ENCODE measurements around the gene FEV.

The FEV gene

DNA sequence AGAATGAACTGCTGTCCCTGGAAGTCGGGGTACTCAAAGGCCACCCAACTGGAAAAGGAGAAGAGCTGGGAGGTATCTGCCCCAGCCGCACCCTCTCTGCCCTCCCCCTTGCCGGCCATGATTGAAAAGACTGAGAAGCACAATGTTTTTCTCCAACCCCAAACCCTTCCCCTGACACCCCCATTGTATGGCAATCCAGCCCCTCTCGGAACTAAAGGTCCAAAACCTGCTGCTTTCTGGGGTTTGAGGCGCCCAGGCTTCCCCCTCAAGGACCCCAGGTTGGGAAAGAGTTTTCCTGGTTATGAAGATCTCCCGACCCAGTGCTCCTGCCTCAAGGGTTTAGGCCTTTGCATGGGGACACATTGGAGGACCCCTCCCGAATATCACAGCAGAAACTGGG lies 7.2 kb upstream of the FEV start:
- DNase-seq, result no peak

DNA sequence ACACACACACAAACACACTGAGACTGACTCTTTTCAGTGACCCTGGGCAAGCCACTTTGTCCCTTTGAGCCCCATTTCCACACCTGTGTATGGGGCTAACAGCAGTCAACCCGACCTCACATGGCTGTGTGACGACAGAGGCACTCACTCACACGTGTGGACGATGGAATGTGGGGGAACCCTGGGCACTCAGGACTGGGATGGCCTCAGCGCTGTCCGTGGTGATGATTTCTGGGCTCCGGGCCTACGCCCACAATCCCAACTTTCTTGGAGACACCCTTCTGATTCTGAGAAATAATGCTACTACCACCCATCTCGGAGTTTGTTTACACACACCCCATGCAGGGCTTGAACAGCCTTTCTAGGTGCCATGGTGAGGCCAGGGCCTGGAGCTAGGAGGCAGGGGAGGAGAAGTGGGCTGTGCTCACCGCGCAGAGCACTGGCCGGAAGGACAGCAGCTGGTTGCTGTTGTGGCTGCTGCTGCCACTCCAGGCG lies 6.7 kb upstream of the FEV start:
- DNase-seq, result no peak

DNA sequence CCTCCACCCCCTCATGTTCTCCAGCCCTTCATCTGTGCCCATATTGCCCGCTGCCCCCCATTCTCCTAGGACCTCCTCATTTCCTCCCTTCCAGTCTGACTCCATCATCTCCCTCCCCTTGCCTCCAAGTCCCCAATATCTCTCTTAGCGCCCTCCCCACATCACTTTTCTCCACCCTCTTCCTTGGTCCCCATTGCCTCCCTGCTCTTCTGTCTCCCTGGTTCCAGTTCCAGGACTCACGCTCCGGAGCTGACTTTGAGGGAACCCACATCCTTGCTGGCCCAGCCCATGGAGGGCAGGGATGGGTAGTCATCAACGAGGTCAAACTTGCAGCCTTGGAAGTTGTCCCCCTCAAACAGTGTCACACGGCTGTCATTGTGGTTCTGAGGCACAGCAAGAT lies 5.6 kb upstream of the FEV start:
- no peak for DNase-seq

DNA sequence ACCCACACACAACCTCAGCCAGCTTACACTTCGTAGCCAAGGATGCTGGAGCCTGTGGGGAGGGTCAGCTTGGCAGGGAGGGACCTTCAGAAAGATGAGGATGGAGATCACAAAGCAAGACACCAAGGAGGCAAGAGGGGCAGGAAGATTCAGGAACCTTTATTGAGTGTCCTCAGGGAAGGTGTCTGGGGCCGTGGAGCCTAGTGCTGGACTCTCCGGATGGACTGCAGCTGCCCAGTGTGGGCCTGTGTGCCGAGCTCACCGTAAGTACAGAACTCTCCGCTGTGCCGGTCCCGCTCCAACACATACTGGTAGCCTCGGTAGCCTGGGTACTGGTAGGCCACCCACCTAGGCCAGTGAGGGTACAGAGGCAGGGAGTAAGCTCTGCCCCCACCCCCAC lies 5.1 kb upstream of the FEV start:
- DNase-seq, result no peak

DNA sequence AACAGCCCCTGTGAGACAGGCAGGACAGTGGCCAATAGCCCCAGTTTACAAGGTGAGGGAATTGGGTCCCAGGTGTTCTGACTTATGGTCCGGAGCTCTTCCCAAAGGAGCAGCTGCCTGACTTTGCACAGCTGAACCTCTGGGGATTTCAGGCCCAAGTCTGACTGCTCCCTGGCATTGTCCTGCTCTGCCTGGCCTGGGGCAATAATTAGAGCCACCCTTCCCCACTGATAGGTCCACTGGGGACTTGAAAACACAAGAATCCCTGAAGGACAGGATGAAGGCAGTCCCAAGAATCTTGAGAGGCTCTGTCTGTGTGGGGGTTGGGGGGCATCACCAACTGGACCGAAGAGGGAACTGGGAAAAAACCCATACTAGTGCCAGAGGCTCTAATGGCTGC lies 3.7 kb upstream of the FEV start:
- no peak for DNase-seq

DNA sequence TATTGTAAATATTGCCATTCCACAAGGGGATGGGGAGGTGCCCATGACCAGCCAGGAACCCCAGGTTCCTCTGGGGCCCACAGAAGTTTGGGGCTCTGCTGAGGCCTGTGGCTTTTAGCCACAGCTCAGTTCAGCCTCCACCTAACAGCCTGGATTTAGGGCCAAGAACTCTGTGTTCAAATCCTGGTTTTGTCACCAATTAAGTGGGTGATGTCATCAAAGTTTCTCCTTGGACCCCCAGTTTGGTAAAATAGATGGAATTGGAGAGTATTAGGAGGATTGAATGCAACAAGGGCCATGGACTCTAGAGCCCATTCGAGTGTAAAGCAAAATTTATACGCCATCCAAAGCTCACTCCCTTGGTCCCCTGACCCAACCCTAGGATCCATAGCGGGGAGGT lies 3.2 kb upstream of the FEV start:
- DNase-seq, result no peak

DNA sequence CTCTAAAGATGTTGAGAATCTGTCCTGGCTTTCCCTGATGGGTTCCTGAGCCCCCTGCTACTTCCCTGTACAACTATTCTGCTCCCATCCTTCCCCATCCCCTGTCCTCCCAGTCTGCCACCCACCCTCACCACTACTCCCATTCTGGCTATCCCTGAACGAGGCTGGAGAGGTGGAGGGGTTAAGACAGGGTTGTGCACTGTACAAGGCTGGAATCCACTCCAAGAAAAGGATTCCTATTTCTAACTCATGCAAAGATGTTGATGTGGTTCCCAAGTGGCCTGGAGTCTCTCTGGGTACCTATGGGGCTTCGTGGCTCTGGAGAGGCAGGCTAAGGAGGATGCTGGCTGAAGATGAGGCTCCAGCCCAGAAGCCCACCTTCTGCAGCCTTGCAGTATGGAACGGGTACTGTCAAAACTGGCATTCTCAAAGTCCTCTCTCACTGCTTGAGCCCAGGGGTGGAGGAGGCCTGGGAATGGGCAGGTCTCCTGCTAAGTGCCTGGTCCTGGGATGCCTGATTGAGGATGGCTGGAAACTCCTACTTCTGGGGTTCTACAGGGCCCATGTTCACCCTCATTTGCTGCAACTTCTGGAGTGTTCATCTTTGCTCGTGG lies 1.3 kb upstream of the FEV start:
- DNase-seq, result no peak

DNA sequence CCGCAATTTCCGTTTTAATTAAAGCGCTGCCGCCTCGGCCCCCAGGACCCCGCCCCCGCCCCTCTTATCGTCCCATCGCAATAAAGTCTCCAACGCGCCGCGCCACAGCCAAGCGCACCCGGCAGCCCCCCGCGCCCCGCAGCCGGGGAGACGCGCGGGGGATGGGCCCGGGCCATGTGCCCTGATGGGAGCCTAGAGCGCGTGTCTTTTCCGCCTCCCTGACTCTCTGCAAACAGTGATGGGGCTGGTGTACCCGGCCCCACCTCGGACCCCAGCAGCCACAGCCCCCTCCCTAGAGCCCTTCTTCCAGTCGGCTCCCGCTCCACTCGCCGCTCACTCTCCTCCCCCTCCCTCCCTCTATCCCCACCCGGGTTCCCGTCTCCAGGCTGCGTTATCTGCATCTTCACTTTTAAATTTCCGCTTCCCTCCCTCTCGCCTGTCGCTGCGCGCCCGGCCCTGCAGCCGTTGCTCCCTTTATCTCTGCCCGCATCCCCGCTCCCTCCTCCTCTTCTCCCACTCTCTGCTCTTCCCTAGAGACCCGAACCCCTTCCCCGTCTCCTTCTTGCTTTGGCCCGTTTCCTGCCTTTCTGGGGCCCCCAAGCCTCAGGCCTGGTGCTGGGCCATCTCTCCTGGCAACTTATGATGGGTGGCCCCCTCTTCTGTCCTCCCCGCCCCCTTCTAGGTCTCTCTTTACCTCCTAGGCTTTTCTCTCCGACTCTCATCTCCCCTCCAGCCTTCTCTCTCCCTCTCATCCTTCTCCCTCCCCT lies 524 bp upstream of the FEV start:
- no peak for DNase-seq

DNA sequence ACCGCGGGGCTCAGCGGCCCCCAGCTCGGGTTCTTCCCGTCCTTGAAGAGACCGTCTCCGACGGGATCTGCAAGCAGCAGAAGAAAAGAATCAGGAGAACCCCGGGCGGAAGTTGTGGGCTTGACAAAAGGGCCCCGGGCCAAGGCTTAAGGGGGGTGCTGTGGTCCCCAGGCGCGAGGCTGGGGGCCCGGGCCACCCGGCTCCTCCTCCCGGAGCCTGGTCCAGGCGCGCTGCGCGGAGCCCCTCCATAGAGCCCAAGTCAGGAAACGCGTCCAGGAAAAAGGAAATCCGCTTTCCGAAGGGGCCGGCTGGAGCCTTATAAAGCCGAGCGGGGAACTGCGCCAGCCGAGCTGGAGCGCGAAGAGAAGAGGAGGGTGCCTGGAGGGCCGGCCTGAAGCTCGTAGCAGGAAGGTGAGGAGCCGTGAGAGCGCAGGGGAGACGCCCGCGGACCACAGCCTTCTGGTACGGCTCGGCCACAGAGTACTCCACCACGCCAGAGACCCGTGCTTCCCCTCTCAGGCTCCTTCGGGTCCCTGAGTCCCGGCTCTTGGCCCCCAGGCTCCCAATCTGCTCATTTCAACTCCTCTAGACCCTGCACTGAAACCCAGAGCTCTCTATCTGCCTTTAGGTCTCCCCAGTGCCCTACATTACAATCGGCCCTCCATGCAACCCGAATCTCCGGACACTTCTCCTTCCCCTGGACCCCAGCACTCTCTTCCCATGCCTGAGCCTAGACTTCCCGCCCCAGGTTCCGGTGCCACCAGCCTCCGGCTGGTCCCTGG lies 554 bp downstream of the FEV start:
- no peak for DNase-seq

DNA sequence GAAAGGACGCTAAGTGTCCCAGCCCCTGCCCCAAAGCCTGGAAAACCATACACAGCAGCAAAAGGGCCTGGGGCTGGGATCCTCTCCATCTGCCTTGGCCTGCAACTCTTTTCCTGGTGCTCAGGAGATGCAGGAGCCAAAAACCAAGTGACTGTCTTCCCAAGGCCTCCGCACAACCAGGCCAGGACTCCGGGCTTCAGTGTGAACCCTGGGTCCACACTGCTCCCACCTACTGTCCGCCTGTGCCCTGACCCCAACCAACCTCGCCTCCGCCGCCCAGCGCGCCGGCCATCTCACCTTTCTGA lies 1.1 kb downstream of the FEV start:
- no peak for DNase-seq

DNA sequence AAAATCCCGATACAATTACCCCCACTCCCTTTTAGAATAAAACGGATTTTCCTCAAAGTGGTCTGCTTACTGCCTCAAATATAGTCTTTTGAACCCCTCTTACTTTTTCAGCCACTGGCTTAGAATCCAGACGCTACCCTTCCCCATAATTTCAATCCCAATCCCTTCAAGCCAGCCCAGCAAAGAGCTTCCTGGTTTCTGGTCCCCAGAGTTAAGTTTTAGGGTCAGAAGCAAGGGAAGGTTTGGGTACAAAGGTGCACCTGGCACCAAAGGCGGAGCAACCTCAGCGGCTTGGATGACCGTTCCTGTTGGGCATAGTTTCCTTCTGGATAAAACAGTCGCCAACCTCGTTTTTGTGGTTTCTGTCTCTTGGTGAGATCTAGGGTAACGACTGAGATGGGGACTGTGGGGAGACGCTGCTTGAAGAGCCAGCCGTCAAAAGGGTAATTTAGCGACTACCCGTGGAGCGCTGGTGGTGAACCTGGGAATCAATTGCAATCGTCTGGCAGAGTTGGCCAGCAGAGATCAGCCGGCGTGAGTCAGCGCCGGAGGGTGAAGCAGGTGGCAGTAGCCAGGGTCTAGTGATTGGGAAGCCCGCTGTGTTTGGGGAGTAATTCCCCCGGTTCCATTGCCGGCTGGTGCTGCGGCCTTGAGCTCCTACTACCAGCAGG lies 1.6 kb downstream of the FEV start:
- no peak for DNase-seq

DNA sequence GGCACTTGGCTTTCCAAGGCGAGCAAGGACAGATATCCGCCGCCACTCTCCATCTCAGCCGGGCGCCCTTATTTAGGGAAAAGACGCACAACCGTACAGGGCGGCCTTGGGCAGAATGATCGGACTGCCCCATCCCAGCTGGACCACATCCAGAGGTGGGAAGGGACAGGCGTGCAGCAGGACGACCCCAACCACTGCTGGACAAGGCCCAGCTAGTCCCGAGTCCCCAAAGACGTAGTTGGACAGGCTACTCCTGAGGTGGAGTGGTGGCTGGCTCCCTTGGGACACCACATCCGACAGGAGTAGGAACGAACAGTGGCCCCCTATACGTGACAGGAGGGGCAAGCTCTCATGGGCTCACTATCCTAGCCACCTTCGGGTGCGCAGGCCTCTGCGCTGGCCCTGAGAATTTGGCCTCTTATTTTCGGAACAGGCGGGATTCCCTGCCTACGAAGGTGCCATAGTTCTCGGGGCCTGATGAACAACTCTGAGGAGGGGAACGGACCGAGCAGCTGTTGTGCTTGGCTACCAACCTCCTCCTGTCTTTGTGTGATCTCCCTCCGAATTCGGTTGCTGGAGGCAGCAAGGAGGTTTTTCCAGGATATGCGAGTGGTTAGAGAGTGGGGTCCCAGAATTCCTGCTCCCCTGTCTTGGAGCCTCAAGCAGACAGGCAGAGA lies 2.3 kb downstream of the FEV start:
- DNase-seq, result no peak

DNA sequence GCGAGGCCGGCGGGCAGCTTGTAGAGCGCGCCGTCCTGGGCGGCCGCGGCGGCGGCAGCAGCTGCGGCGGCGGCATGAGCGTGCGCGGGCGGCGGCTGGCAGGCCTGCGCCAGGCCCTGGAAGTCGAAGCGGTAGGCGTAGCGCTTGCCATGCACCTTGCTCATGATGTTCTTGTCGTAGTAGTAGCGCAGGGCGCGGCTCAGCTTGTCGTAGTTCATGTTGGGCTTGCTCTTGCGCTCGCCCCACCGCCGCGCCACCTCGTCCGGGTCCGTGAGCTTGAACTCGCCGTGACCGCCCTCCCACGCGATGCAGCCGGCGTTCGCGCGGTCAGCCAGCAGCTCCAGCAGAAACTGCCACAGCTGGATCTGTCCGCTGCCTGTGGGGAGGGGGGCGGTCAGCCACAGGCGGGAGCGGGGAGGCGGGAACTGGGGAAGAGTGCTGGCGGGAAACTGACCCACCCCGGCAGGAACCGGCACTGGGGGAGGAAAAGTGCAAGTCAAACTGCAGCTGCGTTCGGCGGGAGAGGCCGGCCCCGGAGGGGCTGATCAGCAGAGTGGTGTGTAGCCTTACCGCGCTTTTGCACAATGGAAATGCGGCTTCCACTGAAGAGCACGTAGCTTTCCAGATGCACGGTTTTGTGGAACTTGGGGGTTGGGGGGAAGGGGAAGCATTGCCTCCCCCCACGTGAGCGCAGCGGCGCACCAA lies 3.0 kb downstream of the FEV start:
- DNase-seq, result no peak

DNA sequence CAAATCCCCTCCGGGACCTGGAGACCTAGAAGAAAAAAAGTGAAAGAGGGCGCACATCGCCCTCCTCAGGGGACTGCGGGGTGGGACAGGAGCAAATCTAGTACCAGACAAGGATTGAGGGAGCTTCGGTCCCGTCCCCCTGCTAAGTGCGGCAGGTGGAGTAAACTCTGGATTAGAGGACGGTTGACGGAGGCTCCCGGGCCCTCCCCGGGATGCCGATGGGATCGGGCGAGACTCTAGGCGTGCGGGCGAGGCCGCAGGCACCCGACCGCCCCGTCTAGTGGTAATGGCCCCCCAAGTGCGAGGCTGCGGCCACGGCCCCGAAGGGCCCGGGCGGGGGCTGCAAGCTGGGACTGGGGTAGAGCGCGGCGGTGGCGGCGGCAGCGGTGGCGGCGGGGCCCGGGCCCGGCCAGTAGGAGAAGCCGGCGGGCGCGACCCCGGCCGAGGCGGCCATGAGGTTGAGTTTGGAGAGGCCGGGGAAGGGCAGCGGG lies 3.5 kb downstream of the FEV start:
- DNase-seq, result no peak

DNA sequence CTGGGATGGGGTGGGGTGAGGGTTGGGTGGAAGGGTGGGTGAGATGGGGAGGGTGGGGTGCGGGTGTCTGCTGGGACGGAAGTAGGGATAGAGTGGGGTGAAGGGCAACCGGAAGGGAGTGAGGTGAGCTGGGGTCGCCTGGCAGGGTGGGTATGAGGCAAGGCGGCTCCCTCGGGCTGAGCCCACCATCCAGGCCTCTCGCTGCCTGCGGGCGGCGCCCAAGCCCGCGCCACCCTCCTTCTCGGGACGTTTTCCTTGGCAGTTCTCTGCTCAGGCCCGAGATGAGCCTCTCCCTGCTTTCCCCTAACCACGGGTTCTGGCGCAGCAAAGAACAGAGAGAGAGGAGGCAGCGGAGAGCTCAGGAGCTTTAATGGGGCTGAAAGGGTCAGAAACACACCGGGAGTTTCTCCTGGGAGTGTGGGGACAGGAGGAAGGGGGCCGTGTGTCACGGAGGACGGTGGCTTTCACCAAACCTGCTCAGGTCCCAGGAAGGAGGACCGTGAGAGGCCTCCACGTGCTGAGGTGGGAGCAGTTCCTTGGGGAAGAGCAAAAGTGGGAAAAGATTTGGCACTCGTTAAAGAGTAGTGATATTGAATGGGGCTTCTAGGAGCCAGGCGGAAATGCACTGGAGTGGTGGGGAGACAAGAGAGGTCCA lies 4.1 kb downstream of the FEV start:
- no peak for DNase-seq

DNA sequence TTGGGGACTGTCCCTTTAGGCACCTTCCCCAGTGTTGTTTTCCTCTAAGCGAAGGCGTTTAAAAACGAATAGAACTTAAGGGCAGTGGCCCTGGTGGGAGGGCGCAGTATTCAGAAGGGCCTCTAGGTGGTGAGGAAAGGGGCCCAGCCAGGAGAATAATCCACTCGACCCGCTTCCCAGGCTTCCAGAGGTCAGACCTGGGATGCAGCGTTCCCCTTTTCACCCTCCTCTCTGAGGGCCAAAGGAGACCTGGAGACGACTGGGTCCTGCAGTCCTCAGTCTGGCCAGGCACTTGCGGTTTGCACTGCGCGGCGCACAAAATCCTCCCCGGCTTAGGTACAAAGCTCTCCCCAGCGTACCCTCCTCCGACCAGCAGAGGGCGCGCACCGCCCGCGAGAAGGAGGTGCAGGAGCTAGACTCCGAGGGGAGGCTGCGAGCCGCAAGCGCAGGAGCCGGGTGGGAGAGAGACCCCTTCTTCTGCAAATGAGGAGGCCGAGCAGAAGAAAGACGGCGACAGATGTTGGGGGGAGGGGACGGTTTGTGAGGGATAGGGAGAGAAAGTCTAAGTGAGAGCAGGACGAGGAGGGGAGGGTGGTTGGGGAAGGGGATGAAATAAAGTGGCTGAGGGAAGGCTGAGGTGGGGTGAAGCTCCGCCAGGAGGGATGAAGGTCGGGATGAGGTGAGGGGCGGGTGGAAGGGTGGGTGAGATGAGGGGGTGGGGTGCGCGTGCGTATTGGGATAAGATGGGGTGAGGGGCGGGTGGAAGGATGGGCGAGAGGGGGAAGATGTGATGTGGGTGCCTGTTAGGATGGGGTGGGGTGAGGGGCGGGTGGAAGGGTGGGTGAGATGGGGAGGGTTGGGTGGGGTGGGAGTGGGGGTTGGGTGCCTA lies 4.9 kb downstream of the FEV start:
- DNase-seq, result peak; percentile 85

DNA sequence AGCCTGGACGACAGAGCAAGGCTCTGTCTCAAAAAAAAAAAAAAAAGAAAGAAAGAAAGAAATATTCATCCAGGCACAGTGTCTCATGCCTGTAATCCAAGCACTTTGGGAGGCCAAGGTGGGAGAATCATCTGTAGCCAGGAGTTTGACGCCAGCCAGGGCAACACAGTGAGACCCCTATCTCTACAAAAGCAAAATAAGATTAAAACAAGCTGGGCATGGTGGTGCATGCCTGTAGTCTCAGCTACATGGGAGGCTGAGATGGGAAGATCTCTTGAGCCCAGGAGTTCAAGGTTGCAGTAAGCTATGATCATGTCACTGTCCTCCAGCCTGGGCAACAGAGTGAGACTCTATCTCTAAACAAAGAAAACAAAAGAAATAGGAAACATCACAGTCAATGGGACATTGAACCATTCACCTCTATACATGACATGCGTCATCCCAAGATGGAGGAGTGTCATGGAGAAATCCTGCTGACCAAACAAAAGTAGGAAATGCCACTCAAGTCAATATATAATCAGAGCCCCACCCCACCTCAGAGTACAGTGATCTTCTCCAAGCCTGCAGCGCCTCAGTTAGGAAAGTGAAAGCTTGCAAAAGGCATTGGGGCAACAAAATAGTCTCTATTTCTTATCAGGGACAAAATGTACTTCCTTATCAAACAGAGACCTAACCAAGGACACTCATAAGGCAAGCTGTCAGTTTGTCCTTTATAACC lies 9.8 kb downstream of the FEV start:
- no peak for DNase-seq

DNA sequence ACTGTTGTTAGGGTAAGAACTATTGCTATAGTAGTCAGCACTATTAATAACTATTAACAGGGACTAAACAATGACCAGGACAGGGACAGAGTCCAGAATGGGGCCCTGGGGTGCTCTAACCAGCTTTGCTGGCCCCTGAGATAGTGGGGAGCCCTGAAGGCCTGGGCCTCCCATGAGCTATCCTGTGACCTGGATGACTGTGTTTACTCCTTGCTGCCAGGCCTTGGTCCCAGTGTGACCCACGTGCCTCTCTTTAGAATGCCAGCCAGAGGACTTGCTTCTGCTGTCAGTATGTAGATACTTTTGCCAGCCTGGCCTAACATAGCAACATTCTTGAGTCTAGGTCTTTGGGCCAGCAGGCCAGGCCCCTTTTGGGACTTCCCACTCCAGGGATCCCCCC lies 14.1 kb downstream of the FEV start:
- DNase-seq, result no peak

DNA sequence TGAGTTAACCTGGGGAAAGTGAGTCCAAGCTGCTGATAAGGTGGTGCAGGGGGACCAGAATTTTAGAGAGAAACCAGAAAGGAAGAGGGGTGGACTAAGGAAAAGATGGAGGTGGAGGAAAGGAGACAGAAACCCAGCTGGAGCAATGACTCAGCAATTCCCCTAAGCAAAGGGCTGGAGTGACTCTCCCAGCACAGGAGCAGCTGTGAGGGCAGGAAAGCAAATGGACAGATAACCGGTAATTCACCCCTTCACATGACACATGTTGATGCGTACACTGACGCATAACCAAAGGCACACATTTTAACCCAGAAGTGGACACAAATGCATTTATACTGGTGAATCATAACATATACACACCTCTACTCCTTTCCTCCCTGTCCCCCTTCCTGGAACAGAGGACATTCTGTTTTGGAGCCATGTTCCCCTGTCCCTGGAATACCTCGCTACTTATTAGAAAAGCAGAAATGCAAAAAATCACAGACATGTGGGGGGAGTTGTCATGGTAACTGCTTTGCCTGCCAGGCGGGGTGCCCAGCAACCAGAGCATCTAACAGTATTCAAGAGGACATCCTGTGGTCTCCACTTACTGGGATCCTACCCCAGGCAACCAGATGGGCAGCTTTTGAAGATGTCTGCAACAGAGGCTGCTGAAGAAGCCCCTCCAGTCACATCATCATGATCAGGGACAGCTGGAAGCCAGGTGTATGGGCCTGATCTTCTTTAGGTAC lies 20.8 kb downstream of the FEV start:
- DNase-seq, result no peak

Measured in CD4-positive, alpha-beta T cell treated with Interleukin-17A for 1 hour (primary cell).